DND-41 (cell line): ENCODE measurements around the gene GRAMD2A.

Experiments used
- ATAC-seq: fragments of 200-7000 bp; cut with Tn5 transposase; 3 replicates; pipeline ENCODE4 v1.9.1; 2021; ENCODE audit warnings: low read depth; ENCODE audit not compliant: insufficient read depth
- DNase-seq: peaks from one replicate; pipeline ENCODE4 v3.0.0-alpha.2; 2020
- H2AFZ ChIP-seq: 2 replicates; pipeline ENCODE4 v1.6.0; 2012; ENCODE audit warnings: low read depth, low read length
- H3K27ac ChIP-seq: 2 replicates; pipeline ENCODE4 v1.5.1; 2012; ENCODE audit warnings: low read length, inconsistent platforms
- H3K27me3 ChIP-seq: fragments of 200-600 bp; sonication (generic); 2 replicates; pipeline ENCODE4 v1.6.0; 2012; ENCODE audit warnings: low read length, mild to moderate bottlenecking, inconsistent platforms; ENCODE audit not compliant: insufficient read depth, poor library complexity
- H3K36me3 ChIP-seq: 2 replicates; pipeline ENCODE4 v1.5.1; 2012; ENCODE audit warnings: low read length, inconsistent platforms; ENCODE audit not compliant: insufficient read depth
- H3K4me1 ChIP-seq: 2 replicates; pipeline ENCODE4 v1.5.1; 2012; ENCODE audit warnings: mild to moderate bottlenecking, low read length; ENCODE audit not compliant: insufficient read depth
- H3K4me2 ChIP-seq: 2 replicates; pipeline ENCODE4 v1.6.0; 2012; ENCODE audit warnings: mild to moderate bottlenecking, moderate library complexity, low read length, inconsistent platforms; ENCODE audit not compliant: insufficient read depth
- H3K4me3 ChIP-seq, 2 experiments: fragments of 200-600 bp in 1 of 2; shearing (Covaris generic) in 1 of 2; 2 replicates each; pipeline ENCODE4 v1.5.1; 2012 to 2016; ENCODE audit warnings: inconsistent platforms in 2 of 2, low read length in 2 of 2, mild to moderate bottlenecking in 2 of 2, low read depth in 1 of 2, moderate library complexity in 1 of 2
- H3K79me2 ChIP-seq: 2 replicates; pipeline ENCODE4 v1.6.0; 2012; ENCODE audit warnings: low read length, inconsistent platforms; ENCODE audit not compliant: insufficient read depth
- H3K9ac ChIP-seq: 2 replicates; pipeline ENCODE4 v1.6.0; 2012; ENCODE audit warnings: low read depth, mild to moderate bottlenecking, inconsistent platforms, low read length, moderate library complexity
- H3K9me3 ChIP-seq: 2 replicates; pipeline ENCODE4 v1.5.1; 2012; ENCODE audit warnings: low read length, moderate library complexity, mild to moderate bottlenecking, inconsistent platforms; ENCODE audit not compliant: insufficient read depth, severe bottlenecking
- H4K20me1 ChIP-seq: 2 replicates; pipeline ENCODE4 v1.6.0; 2012; ENCODE audit warnings: low read length; ENCODE audit not compliant: insufficient read depth
- EZH2 ChIP-seq: IDR thresholded peaks from 3 replicates; pipeline ENCODE4 v1.6.1; 2012; ENCODE audit warnings: borderline replicate concordance, low read depth, mild to moderate bottlenecking, moderate library complexity, low read length, inconsistent platforms; ENCODE audit not compliant: severe bottlenecking
- TF ChIP-seq, protein P1 (sequence below): IDR thresholded peaks from 2 replicates; pipeline ENCODE4 v1.5.1; 2012; ENCODE audit warnings: borderline replicate concordance, low read length, moderate library complexity, mild to moderate bottlenecking; ENCODE audit not compliant: poor library complexity, severe bottlenecking; ENCODE audit errors: extremely low read depth

The GRAMD2A gene

DNA sequence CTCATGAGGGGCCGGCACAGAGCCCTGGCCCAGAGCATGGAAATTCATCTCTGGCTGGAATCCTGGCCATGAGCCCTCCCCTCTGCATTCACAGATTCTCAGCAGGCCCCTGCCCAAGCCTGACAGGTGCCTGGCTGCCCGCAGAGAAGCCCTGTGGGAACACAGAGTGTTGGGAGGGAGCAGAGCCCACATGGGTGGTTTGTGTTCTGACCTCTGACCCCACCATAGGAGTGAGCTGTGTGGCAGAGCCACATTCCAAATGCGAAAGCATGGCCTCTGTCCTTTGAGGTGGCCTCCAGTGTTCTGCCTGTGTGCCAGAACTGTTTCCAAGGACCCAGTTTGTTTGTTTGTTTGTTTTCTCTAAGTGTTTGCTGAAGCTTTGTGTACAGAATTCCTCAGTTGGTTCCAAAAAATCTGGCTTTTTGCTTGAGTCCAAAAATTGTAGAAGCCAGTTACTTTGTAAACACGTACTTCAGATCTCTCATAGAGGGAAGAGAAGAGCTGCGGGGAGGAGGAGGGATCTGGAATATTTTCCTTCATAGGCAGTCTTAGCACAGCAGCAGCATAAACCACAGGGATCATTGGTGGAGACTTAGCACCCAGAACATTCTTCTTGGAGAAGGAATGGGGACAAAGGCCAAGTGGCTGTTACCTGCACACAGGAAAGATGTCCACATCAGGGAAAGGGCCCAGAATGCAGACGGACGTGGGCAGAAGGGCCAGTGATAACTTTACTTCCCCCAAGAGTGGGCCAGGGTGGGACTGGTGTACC lies 36.0 kb downstream of the GRAMD2A start:
- no peak overlapping the region for H3K4me3 ChIP-seq
- ATAC-seq, result no peak
- no peak overlapping the region for H2AFZ ChIP-seq
- H3K9me3 ChIP-seq, result no peaks in the 10 kb centered on the region
- DNase-seq, result no peak
- H3K36me3 ChIP-seq, result no peaks in the 10 kb centered on the region
- no peaks in the 10 kb centered on the region for H3K79me2 ChIP-seq
- no peaks in the 10 kb centered on the region for H3K27me3 ChIP-seq
- H3K27ac ChIP-seq, result no peak overlapping the region
- H3K4me2 ChIP-seq, result no peak overlapping the region
- H3K4me1 ChIP-seq, result no peaks in the 10 kb centered on the region
- no peak for TF ChIP-seq EZH2
- H4K20me1 ChIP-seq, result no peaks in the 10 kb centered on the region
- no peak overlapping the region for H3K9ac ChIP-seq

DNA sequence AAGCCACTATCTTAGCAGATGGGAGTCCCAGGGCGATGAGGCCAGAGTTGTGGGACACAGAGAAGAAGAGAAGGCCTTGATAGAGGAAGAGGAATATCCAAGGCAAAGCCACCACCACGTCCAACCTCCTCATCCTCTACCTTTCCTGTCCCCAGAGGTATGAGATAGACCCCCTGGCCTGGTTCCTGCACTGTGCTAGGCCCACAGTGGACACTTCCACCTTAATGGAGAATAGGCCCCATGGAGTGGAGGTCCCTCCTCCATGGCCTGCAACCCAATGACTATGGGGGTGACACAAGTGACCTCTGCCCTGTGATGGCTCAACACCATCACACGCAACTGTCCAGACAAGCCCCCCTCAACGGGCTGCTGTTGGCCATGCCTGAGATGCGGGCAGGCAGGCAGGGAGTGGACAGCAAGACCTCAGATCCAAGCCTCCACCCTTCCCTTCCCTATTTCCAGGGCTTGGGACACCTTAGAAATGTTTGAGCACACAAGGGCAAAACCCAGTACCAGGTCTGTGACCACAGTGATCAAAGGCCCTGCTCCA lies 36.8 kb downstream of the GRAMD2A start:
- Histone ChIP-seq H3K9ac (no peak overlapping the region), H3K9me3 (no peaks in the 10 kb centered on the region), H3K79me2 (no peaks in the 10 kb centered on the region), H3K4me3 (no peak overlapping the region), H3K27ac (no peak overlapping the region), H2AFZ (no peak overlapping the region), H3K27me3 (no peaks in the 10 kb centered on the region), H3K4me2 (no peak overlapping the region), H3K36me3 (no peaks in the 10 kb centered on the region), H3K4me1 (no peaks in the 10 kb centered on the region), H4K20me1 (no peaks in the 10 kb centered on the region)
- no peak for ATAC-seq
- TF ChIP-seq, protein P1, sequence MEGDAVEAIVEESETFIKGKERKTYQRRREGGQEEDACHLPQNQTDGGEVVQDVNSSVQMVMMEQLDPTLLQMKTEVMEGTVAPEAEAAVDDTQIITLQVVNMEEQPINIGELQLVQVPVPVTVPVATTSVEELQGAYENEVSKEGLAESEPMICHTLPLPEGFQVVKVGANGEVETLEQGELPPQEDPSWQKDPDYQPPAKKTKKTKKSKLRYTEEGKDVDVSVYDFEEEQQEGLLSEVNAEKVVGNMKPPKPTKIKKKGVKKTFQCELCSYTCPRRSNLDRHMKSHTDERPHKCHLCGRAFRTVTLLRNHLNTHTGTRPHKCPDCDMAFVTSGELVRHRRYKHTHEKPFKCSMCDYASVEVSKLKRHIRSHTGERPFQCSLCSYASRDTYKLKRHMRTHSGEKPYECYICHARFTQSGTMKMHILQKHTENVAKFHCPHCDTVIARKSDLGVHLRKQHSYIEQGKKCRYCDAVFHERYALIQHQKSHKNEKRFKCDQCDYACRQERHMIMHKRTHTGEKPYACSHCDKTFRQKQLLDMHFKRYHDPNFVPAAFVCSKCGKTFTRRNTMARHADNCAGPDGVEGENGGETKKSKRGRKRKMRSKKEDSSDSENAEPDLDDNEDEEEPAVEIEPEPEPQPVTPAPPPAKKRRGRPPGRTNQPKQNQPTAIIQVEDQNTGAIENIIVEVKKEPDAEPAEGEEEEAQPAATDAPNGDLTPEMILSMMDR, result no peak
- TF ChIP-seq EZH2, result no peak
- no peak for DNase-seq

DNA sequence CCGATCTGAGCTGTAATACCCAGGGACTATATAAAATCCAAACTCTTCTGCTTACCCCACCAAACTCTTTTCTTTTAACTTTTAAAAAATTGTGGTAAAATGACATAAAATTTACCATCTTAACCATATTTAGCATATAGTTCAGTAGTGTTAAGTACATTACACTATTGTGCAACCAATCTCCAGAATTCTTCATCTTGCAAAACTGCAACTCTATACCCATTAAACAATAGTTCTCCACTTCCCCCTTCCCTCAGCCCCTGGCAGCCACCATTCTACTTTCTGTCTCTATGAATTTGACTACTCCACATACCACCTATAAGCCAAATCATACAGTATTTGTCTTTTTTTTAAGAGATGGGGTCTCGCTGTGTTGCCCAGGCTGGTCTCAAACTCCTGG lies 40.7 kb downstream of the GRAMD2A start:
- no peak overlapping the region for H3K4me2 ChIP-seq
- no peak overlapping the region for H3K27ac ChIP-seq
- H3K36me3 ChIP-seq, result no peaks in the 10 kb centered on the region
- H3K4me1 ChIP-seq, result no peaks in the 10 kb centered on the region
- TF ChIP-seq EZH2, result no peak
- TF ChIP-seq, protein P1, result no peak
- H2AFZ ChIP-seq, result no peak overlapping the region
- H3K9me3 ChIP-seq, result no peaks in the 10 kb centered on the region
- H3K27me3 ChIP-seq, result no peaks in the 10 kb centered on the region
- no peak overlapping the region for H3K9ac ChIP-seq
- no peaks in the 10 kb centered on the region for H3K79me2 ChIP-seq
- no peak for ATAC-seq
- DNase-seq, result no peak
- H4K20me1 ChIP-seq, result no peaks in the 10 kb centered on the region
- H3K4me3 ChIP-seq, result no peak overlapping the region
